GM20431 (cell line): ENCODE results near the gene NRXN3.

Experiments
- in situ Hi-C: fragments of 300-500 bp; cut with MseI, MboI; formaldehyde crosslinking; loops from one replicate; pipeline ENCODE4 v1.15.0; 2020; ENCODE audit warnings: low sequenced_read_pairs; ENCODE audit not compliant: unreplicated experiment

Gene NRXN3

GRCh38 chr14:79652513-79653307 is 1482.5 kb downstream of the NRXN3 start:
- in situ Hi-C loops: no loop called here

GRCh38 chr14:79656056-79656455 is 1485.9 kb downstream of the NRXN3 start:
- in situ Hi-C loops: no loop called here

- in situ Hi-C loops: no loop called here
Measured at GRCh38 chr14:79656496-79656895, 1486.3 kb downstream of the NRXN3 start.

- in situ Hi-C loops: no loop called here
Measured at GRCh38 chr14:79658221-79658620, 1488.0 kb downstream of the NRXN3 start.

- in situ Hi-C loops: no loop called here
Measured at GRCh38 chr14:79658769-79659168, 1488.6 kb downstream of the NRXN3 start.

GRCh38 chr14:79660053-79660939 is 1490.1 kb downstream of the NRXN3 start:
- in situ Hi-C loops: no loop called here

- in situ Hi-C loops: no loop called here
Measured at GRCh38 chr14:79661752-79662151, 1491.6 kb downstream of the NRXN3 start.

- in situ Hi-C loops: no loop called here
Measured at GRCh38 chr14:79663453-79663852, 1493.3 kb downstream of the NRXN3 start.

- in situ Hi-C loops: no loop called here
Measured at GRCh38 chr14:79665556-79665955, 1495.4 kb downstream of the NRXN3 start.

- in situ Hi-C loops: no loop called here
Measured at GRCh38 chr14:79668951-79669350, 1498.8 kb downstream of the NRXN3 start.

- in situ Hi-C loops: no loop called here
Measured at GRCh38 chr14:79670811-79671210, 1500.6 kb downstream of the NRXN3 start.

- in situ Hi-C loops: no loop called here
Measured at GRCh38 chr14:79680087-79680486, 1509.9 kb downstream of the NRXN3 start.

- in situ Hi-C loops: no loop called here
Measured at GRCh38 chr14:79686196-79686595, 1516.0 kb downstream of the NRXN3 start.

- in situ Hi-C loops: no loop called here
Measured at GRCh38 chr14:79690960-79691359, 1520.8 kb downstream of the NRXN3 start.

- in situ Hi-C loops: no loop called here
Measured at GRCh38 chr14:79693935-79694334, 1523.8 kb downstream of the NRXN3 start.

GRCh38 chr14:79695307-79695706 is 1525.1 kb downstream of the NRXN3 start:
- in situ Hi-C loops: no loop called here

GRCh38 chr14:79698298-79698711 is 1528.1 kb downstream of the NRXN3 start:
- in situ Hi-C loops: no loop called here

- in situ Hi-C loops: no loop called here
Measured at GRCh38 chr14:79699206-79699605, 1529.0 kb downstream of the NRXN3 start.

GRCh38 chr14:79701371-79701770 is 1531.2 kb downstream of the NRXN3 start:
- in situ Hi-C loops: no loop called here

GRCh38 chr14:79702197-79702596 is 1532.0 kb downstream of the NRXN3 start:
- in situ Hi-C loops: no loop called here

- in situ Hi-C loops: no loop called here
Measured at GRCh38 chr14:79703209-79703608, 1533.0 kb downstream of the NRXN3 start.
